ENCODE data around the gene CHSY1.

- TF ChIP-seq ZNF423 (CRISPR knock-in tag; IDR thresholded peaks at IDR 0.05) (no peak), KAT7 (CRISPR knock-in tag; IDR thresholded peaks at IDR 0.05; ENCODE audit: borderline replicate concordance) (no peak), TP53 (CRISPR knock-in tag; IDR thresholded peaks at IDR 0.05) (no peak), CTCF (IDR thresholded peaks at IDR 0.05) (no peak), USF2 (CRISPR knock-in tag; IDR thresholded peaks at IDR 0.05) (no peak), ATF1 (CRISPR knock-in tag; IDR thresholded peaks at IDR 0.05) (no peak), ZNF219 (CRISPR knock-in tag; IDR thresholded peaks at IDR 0.05; ENCODE audit: borderline replicate concordance) (no peak), GABPB1 (CRISPR knock-in tag; IDR thresholded peaks at IDR 0.05) (no peak), MYBL2 (CRISPR knock-in tag; IDR thresholded peaks at IDR 0.05) (no peak)
- TF ChIP-seq, protein P1, sequence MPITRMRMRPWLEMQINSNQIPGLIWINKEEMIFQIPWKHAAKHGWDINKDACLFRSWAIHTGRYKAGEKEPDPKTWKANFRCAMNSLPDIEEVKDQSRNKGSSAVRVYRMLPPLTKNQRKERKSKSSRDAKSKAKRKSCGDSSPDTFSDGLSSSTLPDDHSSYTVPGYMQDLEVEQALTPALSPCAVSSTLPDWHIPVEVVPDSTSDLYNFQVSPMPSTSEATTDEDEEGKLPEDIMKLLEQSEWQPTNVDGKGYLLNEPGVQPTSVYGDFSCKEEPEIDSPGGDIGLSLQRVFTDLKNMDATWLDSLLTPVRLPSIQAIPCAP (CRISPR knock-in tag; IDR thresholded peaks at IDR 0.05), result no peak
These were observed 117.1 kb downstream of the CHSY1 start for GRCh38 chr15:101134780-101135179.

Measured in WTC11 (cell line).